IMR-90 (cell line): Measurements from ENCODE around the gene TMEM204. TPM values are rescaled to one million over a fixed set of nuclear protein-coding genes. Genes with fewer than 3 reads are reported as not detected.

ENCODE experiments used
- CTCF ChIP-seq: conservative IDR thresholded peaks from 2 replicates; pipeline ENCODE4 v1.5.1; 2012; ENCODE audit warnings: mild to moderate bottlenecking, low read depth, low read length, improper control_type of control experiment
- ELK1 ChIP-seq: fragments of 150-350 bp; IDR thresholded peaks from 2 replicates; pipeline ENCODE4 v1.6.1; 2016; ENCODE audit warnings: low read depth, mild to moderate bottlenecking, low read length, moderate library complexity, borderline replicate concordance
- FOS ChIP-seq: fragments of 150-350 bp; IDR thresholded peaks from 2 replicates; pipeline ENCODE4 v1.6.1; 2016; ENCODE audit warnings: low read depth, low read length
- MAZ ChIP-seq: IDR thresholded peaks from 2 replicates; pipeline ENCODE4 v1.6.1; 2012; ENCODE audit warnings: low read depth, mild to moderate bottlenecking, low read length, improper control_type of control experiment, moderate library complexity, borderline replicate concordance
- MXI1 ChIP-seq: IDR thresholded peaks from 2 replicates; pipeline ENCODE4 v1.6.1; 2012; ENCODE audit warnings: low read depth, mild to moderate bottlenecking, low read length, moderate library complexity, borderline replicate concordance
- NFE2L2 ChIP-seq: fragments of 150-350 bp; IDR thresholded peaks from 2 replicates; pipeline ENCODE4 v1.6.1; 2016; ENCODE audit warnings: low read depth, mild to moderate bottlenecking, low read length
- polyA plus RNA-seq, 3 experiments: library from polyadenylated mRNA; depleted of rRNA; stranded (reverse); fragments of >200 nt; gene quantifications; 2 replicates each; pipeline ENCODE4 v1.2.3, GENCODE V29; 2012; ENCODE audit warnings: low replicate concordance in 1 of 3
- total RNA-seq: library from RNA; depleted of rRNA; stranded (reverse); fragments of >200 nt; gene quantifications from 2 replicates; pipeline ENCODE4 v1.2.3, GENCODE V29; 2012

Gene TMEM204
- total and polyA plus RNA-seq, 2 of the 4 experiments (the other 2 are of a cell fraction): 7.0 to 12.3 TPM

- no peak for TF ChIP-seq CTCF
- no peak for TF ChIP-seq FOS
- TF ChIP-seq MXI1: no peak
- no peak for TF ChIP-seq NFE2L2
- TF ChIP-seq MAZ: no peak
- TF ChIP-seq ELK1: no peak
Measured at GRCh38 chr16:1546430-1546829, 13.0 kb downstream of the TMEM204 start (continued).
